Vagina (tissue), 2 donors: ENCODE measurements around the gene CEACAM5. TPM values are rescaled to one million over a fixed set of nuclear protein-coding genes. Genes with fewer than 3 reads are reported as not detected.
"Not testable (repeated sequence)": the region's sequence is repeated elsewhere in the genome, so short reads cannot be mapped to it uniquely, and the experiment has no call there.

Source experiments
- DNase-seq, 2 donors: peaks; one replicate each; pipeline ENCODE4 v3.0.0-alpha.2; 2017; ENCODE audit errors: extremely low spot score in 2 of 2
- H3K27ac ChIP-seq: fragments of 200-600 bp; sonication (generic); one replicate; pipeline ENCODE4 v1.5.1; 2019
- H3K27me3 ChIP-seq: fragments of 200-600 bp; sonication (generic); one replicate; pipeline ENCODE4 v1.5.1; 2019
- H3K36me3 ChIP-seq, 2 donors: fragments of 200-600 bp; sonication (generic); one replicate each; pipeline ENCODE4 v1.5.1; 2017 to 2019
- H3K4me1 ChIP-seq: fragments of 200-600 bp; sonication (generic); one replicate; pipeline ENCODE4 v1.5.1; 2019
- H3K4me3 ChIP-seq, 2 donors: fragments of 200-600 bp; sonication (generic); 1 replicate in 1 of 2; 2 replicates in 1 of 2; pipeline ENCODE4 v1.5.1; 2016 to 2019
- H3K9me3 ChIP-seq: fragments of 200-600 bp; sonication (generic); one replicate; pipeline ENCODE4 v1.5.1; 2019
- CTCF ChIP-seq, 3 experiments: fragments of 450-650 bp in 2 of 3; fragments of 200-600 bp in 1 of 3; sonication (generic) in 1 of 3; IDR thresholded peaks; one replicate each; pipeline ENCODE4 v1.5.1; 2017 to 2019; ENCODE audit warnings: antibody characterized with exemption in 3 of 3, mild to moderate bottlenecking in 2 of 3, moderate library complexity in 2 of 3
- POLR2A ChIP-seq, 2 donors: fragments of 450-650 bp; IDR thresholded peaks; one replicate each; pipeline ENCODE4 v1.6.1; 2017; ENCODE audit warnings: antibody characterized with exemption in 2 of 2, mild to moderate bottlenecking in 2 of 2, moderate library complexity in 2 of 2
- POLR2AphosphoS5 ChIP-seq, 2 donors: sonication (generic); formaldehyde crosslinking; IDR thresholded peaks; one replicate each; pipeline ENCODE4 v1.9.0; 2017; ENCODE audit warnings: antibody characterized with exemption in 2 of 2, mild to moderate bottlenecking in 2 of 2, low read depth in 1 of 2; ENCODE audit not compliant: insufficient read depth in 1 of 2
- intact Hi-C: fragments of 100-400 bp; cut with DNase I; formaldehyde crosslinking; loops from one replicate; pipeline ENCODE4 v1.15.1; 2023
- total RNA-seq: library from RNA; depleted of rRNA; stranded (reverse); fragments of >200 nt; gene quantifications from one replicate; pipeline ENCODE4 v1.2.3, GENCODE V29; 2016

The CEACAM5 gene
- total RNA-seq, 1 donor from 2014 or later, result 52.1 TPM

- Histone ChIP-seq H3K27me3 (no peaks in the 10 kb centered on the region), H3K27ac (no peak overlapping the region), H3K4me3 (no peak overlapping the region), H3K9me3 (no peaks in the 10 kb centered on the region), H3K36me3 (no peaks in the 10 kb centered on the region), H3K4me1 (no peaks in the 10 kb centered on the region)
- intact Hi-C loops, result no loop called here
- TF ChIP-seq CTCF (IDR thresholded peaks at IDR 0.05) (no peak), POLR2AphosphoS5 (IDR thresholded peaks at IDR 0.05; ENCODE audit: insufficient read depth in 1 of 2, low read depth in 1 of 2) (no peak), POLR2A (IDR thresholded peaks at IDR 0.05) (no peak)
- no peak for DNase-seq
Measured at GRCh38 chr19:41745756-41746155, 37.3 kb downstream of the CEACAM5 start.

GRCh38 chr19:41746593-41747227 lies 38.3 kb downstream of the CEACAM5 start:
- intact Hi-C loops, result no loop called here
- Histone ChIP-seq H3K27me3 (no peaks in the 10 kb centered on the region), H3K36me3 (no peaks in the 10 kb centered on the region), H3K27ac (no peak overlapping the region), H3K9me3 (no peaks in the 10 kb centered on the region), H3K4me3 (no peak overlapping the region), H3K4me1 (no peaks in the 10 kb centered on the region)
- DNase-seq, result no peak
- TF ChIP-seq POLR2AphosphoS5 (IDR thresholded peaks at IDR 0.05; ENCODE audit: insufficient read depth in 1 of 2, low read depth in 1 of 2), result no peak
- no peak for TF ChIP-seq CTCF (IDR thresholded peaks at IDR 0.05)
- TF ChIP-seq POLR2A (IDR thresholded peaks at IDR 0.05), result no peak

- no peak overlapping the region for H3K4me3 ChIP-seq
- no peak for TF ChIP-seq POLR2AphosphoS5 (IDR thresholded peaks at IDR 0.05; ENCODE audit: insufficient read depth in 1 of 2, low read depth in 1 of 2)
- TF ChIP-seq POLR2A (IDR thresholded peaks at IDR 0.05), result no peak
- no peak for TF ChIP-seq CTCF (IDR thresholded peaks at IDR 0.05)
- intact Hi-C loops, result no loop called here
- DNase-seq, result no peak
- H3K27me3 ChIP-seq, result no peaks in the 10 kb centered on the region
- H3K4me1 ChIP-seq, result no peaks in the 10 kb centered on the region
- no peaks in the 10 kb centered on the region for H3K9me3 ChIP-seq
- no peaks in the 10 kb centered on the region for H3K36me3 ChIP-seq
- H3K27ac ChIP-seq, result no peak overlapping the region
Measured at GRCh38 chr19:41748012-41748411, 39.6 kb downstream of the CEACAM5 start.

- H3K4me1 ChIP-seq, H3K4me3 ChIP-seq, intact Hi-C loops, DNase-seq, H3K27me3 ChIP-seq, H3K36me3 ChIP-seq, H3K9me3 ChIP-seq, H3K27ac ChIP-seq: not testable (repeated sequence)
Measured at GRCh38 chr19:41750248-41751134, 42.1 kb downstream of the CEACAM5 start.

GRCh38 chr19:41753159-41753558 lies 44.7 kb downstream of the CEACAM5 start:
- Histone ChIP-seq H3K9me3 (no peaks in the 10 kb centered on the region), H3K4me3 (no peak overlapping the region), H3K27ac (no peak overlapping the region), H3K36me3 (no peaks in the 10 kb centered on the region), H3K27me3 (no peaks in the 10 kb centered on the region), H3K4me1 (no peaks in the 10 kb centered on the region)
- DNase-seq, result no peak
- TF ChIP-seq CTCF (IDR thresholded peaks at IDR 0.05) (peak in 2 of 3 experiments; percentile 8 to 21), POLR2AphosphoS5 (IDR thresholded peaks at IDR 0.05; ENCODE audit: insufficient read depth in 1 of 2, low read depth in 1 of 2) (no peak)
- intact Hi-C loops, result no loop called here
